Measurements from ENCODE around the gene NOPCHAP1.

DNA sequence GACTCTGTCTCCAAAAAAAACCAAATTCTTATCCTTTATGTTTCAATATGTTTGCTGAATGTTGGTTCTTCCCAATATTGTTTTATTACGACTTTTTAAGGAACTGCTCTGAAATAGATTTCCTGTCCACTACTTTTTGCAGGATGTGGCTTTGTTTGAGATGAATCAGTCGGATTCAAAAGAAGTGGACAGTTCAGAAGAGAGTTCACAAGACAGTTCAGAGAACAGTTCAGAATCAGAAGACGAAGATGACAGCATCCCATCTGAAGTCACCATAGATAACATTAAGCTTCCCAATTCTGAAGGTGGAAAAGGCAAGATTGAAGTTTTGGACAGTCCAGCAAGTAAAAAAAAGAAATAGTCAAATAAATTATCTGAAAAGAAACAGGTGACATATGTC is 8.2 kb downstream of the NOPCHAP1 start:
- TF ChIP-seq TAF1 (IDR thresholded peaks at IDR 0.05; ENCODE audit: low read depth, low read length) (no peak), POLR2A (IDR thresholded peaks at IDR 0.05; ENCODE audit: low read depth, low read length) (no peak), POLR2AphosphoS5 (IDR thresholded peaks at IDR 0.05; ENCODE audit: low read depth, low read length) (no peak), SPI1 (IDR thresholded peaks at IDR 0.05; ENCODE audit: low read depth, low read length) (no peak), POU2F2 (IDR thresholded peaks at IDR 0.05; ENCODE audit: low read depth, low read length) (no peak), PAX5 (IDR thresholded peaks at IDR 0.05; ENCODE audit: insufficient read depth, low read length, severe bottlenecking) (no peak)

Data from GM12891 (cell line).